GM12891 (cell line): Measurements from ENCODE around the gene FRMD3.

Experiments
- PAX5 ChIP-seq: IDR thresholded peaks from 2 replicates; pipeline ENCODE4 v1.6.1; 2011; ENCODE audit warnings: low read length, moderate library complexity, mild to moderate bottlenecking; ENCODE audit not compliant: insufficient read depth, severe bottlenecking
- POLR2A ChIP-seq: IDR thresholded peaks from 2 replicates; pipeline ENCODE4 v1.6.1; 2011; ENCODE audit warnings: low read depth, low read length, control low read depth
- POLR2AphosphoS5 ChIP-seq: IDR thresholded peaks from 2 replicates; pipeline ENCODE4 v1.6.1; 2011; ENCODE audit warnings: low read depth, low read length, control low read depth
- POU2F2 ChIP-seq: IDR thresholded peaks from 2 replicates; pipeline ENCODE4 v1.6.1; 2011; ENCODE audit warnings: low read depth, mild to moderate bottlenecking, control low read depth, low read length, moderate library complexity
- SPI1 ChIP-seq: IDR thresholded peaks from 2 replicates; pipeline ENCODE4 v1.6.1; 2011; ENCODE audit warnings: low read depth, low read length, control low read depth
- TAF1 ChIP-seq: IDR thresholded peaks from 2 replicates; pipeline ENCODE4 v1.6.1; 2011; ENCODE audit warnings: low read depth, low read length, control low read depth

GRCh38 chr9:83459830-83460229, 78.4 kb downstream of the FRMD3 start:
- TF ChIP-seq POLR2A (no peak), TAF1 (no peak), SPI1 (no peak), POLR2AphosphoS5 (no peak), POU2F2 (no peak), PAX5 (no peak)
